Astrocyte (in vitro differentiated cells and primary cell): ENCODE measurements around the gene NFATC1.

Experiments used
- CTCF ChIP-seq: IDR thresholded peaks from 2 replicates; pipeline ENCODE4 v1.5.1; 2011; ENCODE audit warnings: low read depth, mild to moderate bottlenecking, inconsistent platforms, low read length, moderate library complexity; ENCODE audit not compliant: insufficient read depth
- EZH2 ChIP-seq: IDR thresholded peaks from 2 replicates; pipeline ENCODE4 v1.6.1; 2012; ENCODE audit warnings: mild to moderate bottlenecking, low read length, inconsistent platforms; ENCODE audit not compliant: insufficient read depth

- TF ChIP-seq CTCF: no peak
- TF ChIP-seq EZH2: no peak
These were observed 142.9 kb downstream of the NFATC1 start for GRCh38 chr18:79538635-79539034.
